HCT116 (cell line): ENCODE measurements around the gene SEH1L. TPM values are rescaled to one million over a fixed set of nuclear protein-coding genes. Genes with fewer than 3 reads are reported as not detected.

Experiments
- ATAC-seq: fragments of 200-7000 bp; cut with Tn5 transposase; 2 replicates; pipeline ENCODE4 v1.9.1; 2020; ENCODE audit warnings: mild to moderate bottlenecking, moderate library complexity
- BruUV-seq: library from RNA; stranded (reverse); fragments of 400-500 nt; replicated peaks from 2 replicates; lab custom pipeline; 2021; lab: Mats Ljungman, UMichigan
- CTCF ChIA-PET: fragments of 300-600 bp; sonication (Branson Sonifier 250); formaldehyde crosslinking; loops from one replicate; lab custom pipeline; 2021; ENCODE audit warnings: antibody characterized with exemption; lab: Charles Lee
- POLR2A ChIA-PET: fragments of 300-600, 350-600 bp; sonication (Branson Sonifier 250); formaldehyde crosslinking; loops from one replicate; lab custom pipeline; 2021; ENCODE audit warnings: antibody characterized with exemption; lab: Charles Lee
- RAD21 ChIA-PET, 2 experiments: fragments of 300-600 bp; sonication (Branson Sonifier 250); formaldehyde crosslinking; loops; one replicate each; lab custom pipeline; 2023; ENCODE audit warnings: low total read pairs in 2 of 2; ENCODE audit not compliant: uncharacterized antibody in 2 of 2, unreplicated experiment in 2 of 2, low non-redundant PET in 1 of 2; lab: Charles Lee
- DNase-seq: peaks from one replicate; pipeline ENCODE4 v3.0.0-alpha.2; 2010; ENCODE audit warnings: low read depth, low spot score
- H2AFZ ChIP-seq: fragments of 200-600 bp; shearing (Covaris generic), sonication (generic); 2 replicates; pipeline ENCODE4 v1.6.1; 2017; ENCODE audit warnings: low read depth, mixed run types, mixed read lengths, antibody characterized with exemption, low read length; ENCODE audit not compliant: poor library complexity, severe bottlenecking
- H3K27ac ChIP-seq: 2 replicates; pipeline ENCODE4 v1.5.1; 2012; ENCODE audit warnings: low read depth, low read length
- H3K27me3 ChIP-seq: fragments of 200-600 bp; sonication (generic); 2 replicates; pipeline ENCODE4 v1.6.1; 2016; ENCODE audit warnings: mixed run types, low read length, mixed read lengths; ENCODE audit not compliant: insufficient read depth
- H3K36me3 ChIP-seq, 2 experiments: fragments of 200-500 bp in 1 of 2; fragments of 200-600 bp in 1 of 2; sonication (Bioruptor generic) in 1 of 2; sonication (generic) in 1 of 2; 2 replicates each; pipeline versions ENCODE4 v1.5.1 to v1.6.1; 2014 to 2016; ENCODE audit warnings: low read length in 2 of 2, inconsistent platforms in 1 of 2, mixed read lengths in 1 of 2, mixed run types in 1 of 2; ENCODE audit not compliant: insufficient read depth in 2 of 2, control insufficient read depth in 1 of 2
- H3K4me1 ChIP-seq, 2 experiments: fragments of 200-600 bp in 1 of 2; sonication (generic) in 1 of 2; 2 replicates each; pipeline versions ENCODE4 v1.5.1 to v1.6.1; 2012 to 2017; ENCODE audit warnings: low read length in 2 of 2, inconsistent platforms in 1 of 2, mild to moderate bottlenecking in 1 of 2, mixed read lengths in 1 of 2, mixed run types in 1 of 2, moderate library complexity in 1 of 2; ENCODE audit not compliant: insufficient read depth in 2 of 2, control insufficient read depth in 1 of 2
- H3K4me2 ChIP-seq: fragments of 200-600 bp; sonication (generic); 2 replicates; pipeline ENCODE4 v1.6.1; 2017; ENCODE audit warnings: mixed run types, low read length, mixed read lengths
- H3K4me3 ChIP-seq, 2 experiments: fragments of 200-600 bp in 1 of 2; sonication (generic) in 1 of 2; replicated peaks in 1 of 2; 2 replicates each; pipeline ENCODE4 v1.5.1; 2011 to 2016; ENCODE audit warnings: low read length in 2 of 2, control low read depth in 1 of 2, low read depth in 1 of 2, mild to moderate bottlenecking in 1 of 2, mixed read lengths in 1 of 2, mixed run types in 1 of 2
- H3K79me2 ChIP-seq: fragments of 200-600 bp; sonication (generic); 2 replicates; pipeline ENCODE4 v1.6.1; 2017; ENCODE audit warnings: mild to moderate bottlenecking, mixed run types, low read length, moderate library complexity, mixed read lengths; ENCODE audit not compliant: insufficient read depth
- H3K9ac ChIP-seq: fragments of 200-600 bp; sonication (generic); 2 replicates; pipeline ENCODE4 v1.6.1; 2016; ENCODE audit warnings: low read length, mixed read lengths
- H3K9me2 ChIP-seq: fragments of 200-600 bp; sonication (generic), shearing (Covaris generic); 2 replicates; pipeline ENCODE4 v1.6.1; 2017; ENCODE audit warnings: mixed run types, mild to moderate bottlenecking, moderate library complexity; ENCODE audit not compliant: insufficient read depth
- H3K9me3 ChIP-seq, 2 experiments: fragments of 200-500 bp in 1 of 2; fragments of 200-600 bp in 1 of 2; sonication (Bioruptor generic) in 1 of 2; sonication (generic) in 1 of 2; 2 replicates each; pipeline ENCODE4 v1.6.1; 2014 to 2017; ENCODE audit warnings: low read length in 2 of 2, mixed read lengths in 2 of 2, inconsistent platforms in 1 of 2, low read depth in 1 of 2, mild to moderate bottlenecking in 1 of 2, mixed run types in 1 of 2, moderate library complexity in 1 of 2; ENCODE audit not compliant: control insufficient read depth in 1 of 2, insufficient read depth in 1 of 2
- H4K20me1 ChIP-seq: fragments of 200-600 bp; sonication (generic), shearing (Covaris generic); 2 replicates; pipeline ENCODE4 v1.6.1; 2017; ENCODE audit warnings: mixed run types, mild to moderate bottlenecking, moderate library complexity; ENCODE audit not compliant: insufficient read depth
- ATF3 ChIP-seq: IDR thresholded peaks from 2 replicates; pipeline ENCODE4 v1.6.1; 2012
- CBX3 ChIP-seq: IDR thresholded peaks from 2 replicates; pipeline ENCODE4 v1.6.1; 2012; ENCODE audit warnings: low read depth
- CEBPB ChIP-seq: IDR thresholded peaks from 2 replicates; pipeline ENCODE4 v1.6.1; 2012; ENCODE audit warnings: low read depth
- CTCF ChIP-seq, 3 experiments: fragments of 200-600 bp in 1 of 3; sonication (generic) in 1 of 3; IDR thresholded peaks in 2 of 3; conservative IDR thresholded peaks in 1 of 3; 2 replicates each; pipeline ENCODE4 v1.5.1; 2012 to 2017; ENCODE audit warnings: low read depth in 2 of 3, low read length in 2 of 3, antibody characterized with exemption in 1 of 3, borderline replicate concordance in 1 of 3, control low read depth in 1 of 3, mild to moderate bottlenecking in 1 of 3, mixed read lengths in 1 of 3, mixed run types in 1 of 3, moderate library complexity in 1 of 3; ENCODE audit not compliant: insufficient read depth in 1 of 3
- EGR1 ChIP-seq: IDR thresholded peaks from 2 replicates; pipeline ENCODE4 v1.6.1; 2012; ENCODE audit warnings: low read depth
- EZH2 ChIP-seq: fragments of 200-600 bp; sonication (generic); IDR thresholded peaks from 2 replicates; pipeline ENCODE4 v1.6.1; 2017; ENCODE audit warnings: antibody characterized with exemption, mixed run types
- EZH2phosphoT487 ChIP-seq: fragments of 200-600 bp; IDR thresholded peaks from 2 replicates; pipeline ENCODE4 v1.6.1; 2018; ENCODE audit warnings: antibody characterized with exemption, borderline replicate concordance
- JUND ChIP-seq: IDR thresholded peaks from 2 replicates; pipeline ENCODE4 v1.6.1; 2012
- POLR2A ChIP-seq: IDR thresholded peaks from 2 replicates; pipeline ENCODE4 v1.7.0; 2011; ENCODE audit warnings: borderline replicate concordance; ENCODE audit not compliant: insufficient read depth, insufficient read length; ENCODE audit errors: extremely low read depth
- RAD21 ChIP-seq: IDR thresholded peaks from 2 replicates; pipeline ENCODE4 v1.6.1; 2012; ENCODE audit warnings: low read depth, mild to moderate bottlenecking
- REST ChIP-seq: IDR thresholded peaks from 2 replicates; pipeline ENCODE4 v1.6.1; 2012; ENCODE audit warnings: low read depth
- SIN3A ChIP-seq: IDR thresholded peaks from 2 replicates; pipeline ENCODE4 v1.6.1; 2012; ENCODE audit warnings: low read depth
- SRF ChIP-seq: IDR thresholded peaks from 2 replicates; pipeline ENCODE4 v1.6.1; 2012; ENCODE audit warnings: low read depth
- TCF7L2 ChIP-seq: IDR thresholded peaks from 2 replicates; pipeline ENCODE4 v1.7.0; 2011; ENCODE audit warnings: borderline replicate concordance, inconsistent platforms; ENCODE audit not compliant: insufficient read depth, insufficient read length; ENCODE audit errors: extremely low read depth
- YY1 ChIP-seq: IDR thresholded peaks from 2 replicates; pipeline ENCODE4 v1.6.1; 2011; ENCODE audit warnings: low read length, low read depth, moderate library complexity, mild to moderate bottlenecking; ENCODE audit not compliant: insufficient replicate concordance; ENCODE audit errors: extremely low read depth
- ZBTB33 ChIP-seq: IDR thresholded peaks from 2 replicates; pipeline ENCODE4 v1.6.1; 2011; ENCODE audit warnings: mild to moderate bottlenecking, low read length, moderate library complexity; ENCODE audit not compliant: insufficient replicate concordance; ENCODE audit errors: extremely low read depth
- ZNF274 ChIP-seq: fragments of 200-500 bp; sonication (Bioruptor generic); IDR thresholded peaks from 2 replicates; pipeline ENCODE4 v1.6.1; 2014; ENCODE audit warnings: mild to moderate bottlenecking, low read depth, low read length, inconsistent platforms
- intact Hi-C: fragments of 100-400 bp; cut with micrococcal nuclease; formaldehyde crosslinking; loops from 2 replicates; pipeline ENCODE4 v1.10.0; 2022
- total RNA-seq: library from RNA; stranded (reverse); gene quantifications from one replicate; pipeline ENCODE4 v1.2.1, GENCODE V29; 2021; ENCODE audit not compliant: unreplicated experiment

SEH1L gene
- total RNA-seq, 1 experiment from 2014 or later: 83.7 TPM

- TF ChIP-seq EZH2phosphoT487: no peak
- TF ChIP-seq POLR2A: no peak
- TF ChIP-seq YY1: no peak
These were observed 45.6 kb downstream of the SEH1L start (continued) for GRCh38 chr18:12993439-12993838.

GRCh38 chr18:12995424-12995823, 47.6 kb downstream of the SEH1L start:
- TF ChIP-seq RAD21 (no peak), EGR1 (no peak), CEBPB (no peak), TCF7L2 (no peak), CTCF (IDR thresholded peaks at IDR 0.05 in 2 of 3, conservative IDR thresholded peaks at IDR 0.05 in 1 of 3; ENCODE audit: borderline replicate concordance in 1 of 3, insufficient read depth in 1 of 3, low read depth in 2 of 3, low read length in 2 of 3) (no peak), SIN3A (no peak), SRF (no peak), YY1 (no peak), CBX3 (no peak), EZH2 (no peak), ATF3 (no peak), ZNF274 (no peak), POLR2A (no peak), ZBTB33 (no peak), REST (no peak), JUND (no peak)
- Histone ChIP-seq H3K79me2 (peaks cover 91% of the 10 kb centered on the region), H3K36me3 (peaks cover 2 to 3% of the 10 kb centered on the region in 2 experiments; a peak in 2 of 4 replicates), H3K9me3 (no peaks in the 10 kb centered on the region), H3K9me2 (no peaks in the 10 kb centered on the region), H4K20me1 (peaks cover 4% of the 10 kb centered on the region; the same call in 1 of the 2 replicates), H3K27ac (no peak overlapping the region), H3K9ac (no peak overlapping the region), H3K4me3 (no peak overlapping the region), H3K4me2 (no peak overlapping the region), H2AFZ (no peak overlapping the region), H3K4me1 (peaks cover 7 to 13% of the 10 kb centered on the region in 2 experiments; a peak in 3 of 4 replicates), H3K27me3 (no peaks in the 10 kb centered on the region)
- ChIA-PET POLR2A (no interaction called here), RAD21 (no interaction called here), CTCF (no interaction called here)
- ATAC-seq: no peak
- no TSS peak for BruUV-seq
- DNase-seq: no peak
- intact Hi-C loops: no loop called here
